HTR-8/SVneo (cell line): ENCODE data around the gene BCL2A1.
"Not testable (repeated sequence)": the region's sequence is repeated elsewhere in the genome, so short reads cannot be mapped to it uniquely, and the experiment has no call there.

ENCODE experiments used
- DNase-seq: peaks from one replicate; pipeline ENCODE4 v3.0.0; 2011; ENCODE audit warnings: low spot score, mixed read lengths; ENCODE audit not compliant: insufficient read length
- FAIRE-seq: peaks from 2 replicates; lab custom pipeline; 2011; peaks lifted over from hg19 to GRCh38; lab: Jason Lieb, UNC

The BCL2A1 gene

DNA sequence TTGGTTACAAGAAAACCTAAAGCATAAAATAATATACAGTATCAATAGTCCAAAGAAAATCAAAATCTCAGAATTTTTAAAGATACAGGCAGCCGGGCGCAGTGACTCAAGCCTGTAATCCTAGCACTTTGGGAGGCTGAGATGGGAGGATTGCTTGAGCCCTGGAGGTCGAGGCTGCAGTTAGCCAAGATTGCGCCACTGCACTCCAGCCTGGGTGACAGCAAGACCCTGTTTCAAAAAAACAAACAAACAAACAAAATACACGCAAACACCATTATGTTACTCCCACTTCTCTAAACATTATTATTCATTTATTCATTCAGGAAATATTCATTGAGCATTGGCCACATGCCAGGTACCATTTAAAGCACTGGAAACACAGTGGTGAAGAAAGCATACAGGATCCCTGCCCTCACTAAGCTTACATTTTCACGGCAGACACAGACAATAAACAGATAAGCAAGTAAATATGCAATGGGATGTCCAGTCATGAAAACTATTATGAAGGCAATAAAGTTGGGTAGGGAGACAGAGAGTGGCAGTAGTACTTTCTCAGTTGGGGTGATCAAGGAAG lies 6.7 kb downstream of the BCL2A1 start:
- DNase-seq (no peak), FAIRE-seq (no peak)

DNA sequence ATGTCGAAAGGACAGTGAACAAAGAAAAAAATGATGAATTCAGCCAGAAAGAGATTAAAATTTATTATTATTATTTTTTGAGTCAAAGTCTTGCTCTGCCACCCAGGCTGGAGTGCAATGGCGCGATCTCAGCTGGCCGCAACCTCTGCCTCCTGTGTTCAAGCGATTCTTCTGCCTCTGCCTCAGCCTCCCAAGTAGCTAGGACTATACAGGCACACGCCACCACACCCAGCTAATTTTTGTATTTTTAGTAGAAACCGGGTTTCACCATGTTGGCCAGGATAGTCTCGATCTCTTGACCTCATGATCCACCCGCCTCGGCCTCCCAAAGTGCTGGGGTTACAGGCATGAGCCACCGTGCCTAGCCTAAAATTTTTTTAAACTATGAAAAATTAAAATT lies 8.1 kb downstream of the BCL2A1 start:
- not testable (repeated sequence) for FAIRE-seq, DNase-seq

DNA sequence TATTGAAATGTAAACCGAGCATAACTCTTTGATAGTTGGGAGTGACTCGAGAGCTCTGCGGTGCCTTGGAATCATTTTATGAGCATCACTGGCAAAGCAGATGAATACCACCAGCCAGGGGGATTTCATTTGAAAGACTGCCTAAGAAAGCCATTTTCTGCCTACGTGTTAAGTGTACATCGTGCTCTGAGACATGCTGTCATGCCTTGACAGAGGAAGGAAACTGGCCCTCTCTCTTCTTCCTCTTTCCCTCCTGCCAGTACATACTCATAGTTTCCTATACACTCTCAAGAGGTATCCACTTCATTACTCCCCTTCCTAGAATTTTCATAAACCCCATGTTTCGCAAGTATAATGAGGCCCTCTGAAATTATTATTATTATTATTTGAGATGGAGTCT lies 8.8 kb downstream of the BCL2A1 start:
- DNase-seq (no peak), FAIRE-seq (no peak)

DNA sequence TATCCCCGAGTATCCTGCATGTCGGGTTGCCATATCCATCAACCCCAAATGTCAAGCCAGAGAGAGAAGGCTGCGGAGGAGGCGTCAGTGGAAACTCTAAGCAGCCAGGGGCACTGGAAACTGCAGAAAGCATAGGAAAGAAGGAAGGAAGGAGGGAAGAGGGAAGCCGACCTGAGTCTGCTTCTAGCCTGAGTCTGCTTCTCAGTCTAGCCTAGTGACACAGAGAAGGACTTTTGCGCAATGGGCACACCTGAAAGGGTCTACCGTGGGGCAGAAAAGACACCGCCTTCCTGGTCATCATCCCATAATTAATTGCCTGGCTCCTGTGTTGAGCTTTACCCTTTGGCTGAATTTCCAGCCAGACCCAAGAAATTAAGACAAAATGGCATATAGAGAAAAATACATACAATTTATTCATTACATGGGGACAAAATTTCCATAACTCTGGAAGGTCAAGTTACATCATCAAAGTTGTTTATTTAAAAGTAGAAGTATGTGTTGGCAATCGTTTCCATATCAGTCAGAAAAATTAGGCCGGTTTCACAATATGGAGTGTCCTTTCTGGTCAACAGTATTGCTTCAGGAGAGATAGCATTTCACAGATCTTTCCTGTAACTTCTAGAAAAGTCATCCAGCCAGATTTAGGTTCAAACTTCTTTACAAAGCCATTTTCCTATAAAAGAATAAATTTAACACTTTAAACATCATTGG lies 10.3 kb downstream of the BCL2A1 start:
- FAIRE-seq = no peak
- no peak for DNase-seq

DNA sequence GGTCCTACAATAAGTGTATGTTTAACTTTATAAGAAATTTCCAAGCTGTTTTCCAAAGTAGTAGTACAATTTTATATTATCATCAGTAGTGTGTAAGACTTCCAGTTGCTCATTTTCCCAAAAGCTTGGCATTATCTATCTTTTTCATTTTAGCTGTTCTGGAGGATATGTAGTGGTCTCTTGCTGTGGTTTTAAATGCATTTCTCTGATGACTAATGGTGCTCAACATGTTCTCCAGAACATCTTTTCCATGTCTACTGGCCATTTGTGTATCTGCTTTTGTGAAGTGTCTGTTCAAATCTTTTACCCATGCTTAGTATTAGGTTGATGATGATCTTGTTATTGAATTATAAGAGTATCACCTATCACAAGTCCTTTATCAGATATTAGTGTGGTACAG lies 13.3 kb downstream of the BCL2A1 start:
- FAIRE-seq (no peak), DNase-seq (no peak)

DNA sequence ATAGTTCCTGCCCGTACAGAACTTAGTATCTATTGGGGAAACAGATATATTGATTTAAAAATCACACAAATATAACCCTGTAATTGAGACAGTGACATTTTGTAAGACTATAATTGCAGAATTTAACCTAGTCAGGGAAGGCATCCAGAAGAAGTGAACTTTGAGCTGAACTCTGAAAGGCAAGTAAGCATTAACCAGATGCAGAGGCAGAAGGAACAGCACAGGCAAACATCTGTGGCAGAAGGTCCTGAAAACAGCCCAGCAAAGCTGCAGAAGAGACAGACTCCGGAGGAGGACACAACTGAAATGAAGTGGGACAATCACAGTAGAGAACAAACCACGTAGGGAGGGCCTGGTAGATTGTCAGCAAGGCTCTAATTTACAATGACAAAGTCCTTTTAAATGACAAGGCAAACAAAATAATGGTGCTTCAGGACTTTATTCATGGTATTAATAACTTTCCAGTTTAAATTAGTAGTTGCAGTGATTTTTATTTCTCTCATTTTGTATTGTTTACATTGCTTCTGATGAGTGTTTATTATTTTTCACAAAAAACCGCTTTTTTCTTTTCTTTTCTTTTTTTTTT lies 14.5 kb downstream of the BCL2A1 start:
- no peak for FAIRE-seq

DNA sequence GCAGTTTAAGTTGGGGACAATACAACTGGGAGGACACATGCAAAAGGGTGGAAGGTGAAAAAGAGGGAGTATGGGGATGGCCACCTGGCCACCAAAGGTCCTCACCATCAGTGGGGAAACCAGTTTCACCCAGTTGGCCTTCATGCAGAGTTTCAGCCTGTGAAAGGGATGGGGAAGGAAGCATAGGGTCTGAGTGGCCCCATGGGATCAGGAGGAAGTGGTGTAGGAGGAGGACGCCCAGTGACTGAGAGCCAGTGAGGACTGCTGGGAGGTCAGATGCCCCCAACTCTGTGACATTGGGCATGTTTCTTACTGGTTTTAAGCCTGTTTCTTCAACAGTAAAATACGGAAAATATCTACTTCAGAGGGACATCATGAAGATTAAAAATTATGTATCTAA lies 16.3 kb downstream of the BCL2A1 start:
- no peak for DNase-seq

More for the DNA sequence above, 14.5 kb downstream of the BCL2A1 start:
- DNase-seq = no peak

DNA sequence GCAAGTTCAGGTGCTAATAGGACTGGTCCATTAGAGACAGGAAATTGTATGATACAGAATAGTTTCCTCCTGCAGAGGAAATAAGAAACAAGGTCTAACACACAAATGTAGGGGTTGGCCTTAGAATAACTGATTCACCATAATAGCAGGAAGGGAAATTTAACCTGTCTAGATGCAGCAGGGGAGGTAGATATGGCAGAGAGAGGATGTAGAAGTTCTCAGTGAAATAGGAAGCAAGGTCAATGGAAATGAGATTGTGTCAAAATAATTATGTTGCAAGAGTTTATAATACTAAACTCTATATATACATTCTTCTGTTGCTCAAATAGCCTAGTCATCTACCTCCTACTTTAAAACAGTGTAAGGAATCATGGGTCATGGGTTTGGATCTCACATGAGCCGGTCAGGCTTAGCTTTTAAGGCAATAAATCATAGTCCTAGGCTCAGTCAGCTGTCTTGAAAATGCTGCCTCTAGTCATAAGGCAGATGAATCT lies 17.0 kb downstream of the BCL2A1 start:
- DNase-seq = no peak
- no peak for FAIRE-seq

More for the DNA sequence above, 16.3 kb downstream of the BCL2A1 start:
- FAIRE-seq = no peak

DNA sequence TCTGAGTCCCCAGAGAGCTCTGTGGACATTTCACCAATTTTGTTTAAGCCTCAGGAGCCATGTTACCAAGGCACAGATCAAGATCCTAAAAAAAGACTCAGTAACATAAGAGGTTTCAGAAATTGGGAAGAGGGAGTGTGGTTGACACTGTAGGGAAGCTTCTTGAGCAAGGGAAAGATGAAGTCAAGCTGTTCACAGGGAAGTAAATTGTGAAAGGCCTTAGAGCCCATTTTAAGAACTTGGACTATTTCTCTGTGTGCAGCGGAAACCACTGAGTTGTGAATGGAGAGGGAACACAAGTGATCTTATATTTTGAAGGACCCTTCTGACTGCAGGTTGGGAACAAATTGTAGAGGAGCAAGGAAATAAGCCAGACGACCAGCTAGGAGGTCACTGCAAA lies 18.7 kb downstream of the BCL2A1 start:
- DNase-seq (no peak), FAIRE-seq (no peak)

DNA sequence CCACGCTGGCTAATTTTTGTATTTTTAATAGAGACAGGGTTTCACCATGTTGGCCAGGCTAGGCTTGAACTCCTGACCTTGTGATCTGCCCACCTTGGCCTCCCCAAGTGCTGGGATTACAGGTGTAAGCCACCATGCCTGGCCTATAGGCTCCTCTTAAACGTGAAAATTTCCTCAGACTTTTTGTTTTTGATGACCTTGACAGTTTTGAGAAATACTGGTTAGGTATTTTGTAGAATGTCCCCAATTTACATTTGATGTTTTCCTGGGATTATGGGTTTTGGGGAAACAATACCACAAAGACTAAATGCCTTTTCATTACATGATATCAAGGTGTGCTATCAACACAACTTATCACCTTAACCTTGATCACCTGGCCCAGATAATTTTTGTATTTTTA lies 20.7 kb downstream of the BCL2A1 start:
- FAIRE-seq (no peak), DNase-seq (no peak)

DNA sequence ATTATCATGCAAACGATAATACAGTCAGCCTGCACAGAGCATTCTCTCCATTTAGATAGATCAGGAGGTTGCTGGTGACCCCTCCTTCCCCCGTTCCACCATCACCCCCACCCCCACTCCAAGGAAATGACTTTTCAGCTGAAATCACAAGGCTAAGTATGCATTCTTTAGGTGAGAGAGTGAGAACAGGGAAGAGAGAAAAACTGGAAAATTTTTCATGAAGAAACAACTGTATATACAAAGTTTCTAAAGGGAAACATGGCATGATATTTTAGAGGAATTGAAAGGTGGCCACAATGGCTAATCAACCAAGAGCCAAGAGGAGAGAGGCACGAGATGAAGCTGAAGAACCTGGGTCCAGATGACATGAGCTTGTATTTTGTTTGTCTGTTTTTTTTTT lies 22.2 kb downstream of the BCL2A1 start:
- DNase-seq (no peak), FAIRE-seq (no peak)

DNA sequence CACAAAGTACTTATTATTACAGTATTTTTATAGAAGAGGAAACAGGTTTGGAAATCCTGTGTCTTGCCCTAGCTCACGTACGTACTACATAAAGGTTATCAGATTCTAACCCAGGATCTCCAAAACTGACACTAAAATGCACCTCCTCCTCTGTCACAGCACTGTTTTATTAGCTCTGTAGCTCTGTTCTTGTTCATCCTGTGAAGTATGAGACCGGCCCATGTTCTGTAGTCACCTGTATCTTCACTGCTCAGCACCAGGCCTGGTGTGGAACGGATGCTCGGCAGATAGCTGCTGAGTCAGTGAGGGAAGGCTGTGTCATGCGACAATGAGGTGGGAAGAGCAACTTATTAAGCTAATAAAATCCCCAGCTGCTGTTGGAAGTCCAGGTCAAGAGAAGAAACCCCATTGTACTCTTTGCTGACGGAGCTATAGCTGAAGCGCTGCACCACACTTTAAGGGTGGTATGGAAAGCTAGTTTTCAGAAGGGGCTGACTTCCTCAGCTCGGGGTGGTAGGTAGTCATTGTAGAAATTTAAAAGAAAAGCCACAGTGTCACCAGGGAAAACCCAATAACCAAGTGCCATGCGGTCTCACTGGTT lies 22.8 kb downstream of the BCL2A1 start:
- DNase-seq (no peak), FAIRE-seq (no peak)

DNA sequence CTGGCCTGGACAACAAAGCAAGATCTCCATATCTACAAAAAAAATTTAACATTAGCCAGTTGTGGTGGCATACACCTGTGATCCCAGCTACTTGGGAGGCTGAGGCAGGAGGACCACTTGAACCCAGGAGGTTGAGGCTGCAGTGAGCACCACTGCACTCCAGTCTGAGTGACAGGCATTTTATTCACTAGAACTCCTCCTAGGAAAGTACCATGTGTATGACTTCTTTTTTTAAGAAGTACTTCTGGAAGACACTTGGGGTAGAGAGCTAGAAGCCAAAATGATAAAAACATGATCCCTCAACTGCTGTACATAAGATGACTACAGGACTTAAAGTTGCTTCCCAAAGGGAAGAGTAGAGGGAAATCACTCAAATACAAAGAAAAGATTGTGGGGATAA lies 24.0 kb downstream of the BCL2A1 start:
- DNase-seq (no peak), FAIRE-seq (no peak)

DNA sequence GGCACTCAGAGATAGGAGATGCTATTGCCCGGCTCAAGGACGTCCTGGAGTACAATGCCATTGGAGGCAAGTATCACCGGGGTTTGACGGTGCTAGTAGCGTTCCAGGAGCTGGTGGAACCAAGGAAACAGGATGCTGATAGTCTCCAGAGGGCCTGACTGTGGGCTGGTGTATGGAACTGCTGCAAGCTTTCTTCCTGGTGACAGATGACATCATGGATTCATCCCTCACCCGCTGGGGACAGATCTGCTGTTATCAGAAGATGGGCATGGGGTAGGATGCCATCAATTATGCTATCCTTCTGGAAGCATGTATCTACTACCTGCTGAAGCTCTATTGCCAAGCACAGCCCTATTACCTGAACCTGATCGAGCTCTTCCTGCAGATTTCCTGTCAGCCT lies 26.4 kb downstream of the BCL2A1 start:
- no peak for DNase-seq
- no peak for FAIRE-seq

DNA sequence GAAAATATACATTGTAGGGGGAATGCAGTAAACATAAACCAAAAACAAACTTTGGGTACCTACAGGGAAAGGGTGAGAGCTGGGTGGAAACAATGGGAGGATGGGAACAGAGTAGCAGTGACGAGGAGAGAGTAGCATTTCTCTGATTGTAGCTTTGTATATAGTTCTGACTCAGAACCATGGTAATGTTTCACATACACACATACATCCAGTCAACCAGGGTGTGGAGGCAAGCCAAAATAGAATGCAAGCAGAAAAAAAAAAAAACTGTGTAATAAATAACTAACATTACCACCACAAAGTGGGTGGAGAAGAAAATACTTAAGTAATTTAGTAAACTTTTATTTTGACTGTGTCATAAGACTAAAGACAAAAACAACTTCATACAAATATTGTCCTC lies 27.2 kb downstream of the BCL2A1 start:
- no peak for FAIRE-seq
- no peak for DNase-seq

DNA sequence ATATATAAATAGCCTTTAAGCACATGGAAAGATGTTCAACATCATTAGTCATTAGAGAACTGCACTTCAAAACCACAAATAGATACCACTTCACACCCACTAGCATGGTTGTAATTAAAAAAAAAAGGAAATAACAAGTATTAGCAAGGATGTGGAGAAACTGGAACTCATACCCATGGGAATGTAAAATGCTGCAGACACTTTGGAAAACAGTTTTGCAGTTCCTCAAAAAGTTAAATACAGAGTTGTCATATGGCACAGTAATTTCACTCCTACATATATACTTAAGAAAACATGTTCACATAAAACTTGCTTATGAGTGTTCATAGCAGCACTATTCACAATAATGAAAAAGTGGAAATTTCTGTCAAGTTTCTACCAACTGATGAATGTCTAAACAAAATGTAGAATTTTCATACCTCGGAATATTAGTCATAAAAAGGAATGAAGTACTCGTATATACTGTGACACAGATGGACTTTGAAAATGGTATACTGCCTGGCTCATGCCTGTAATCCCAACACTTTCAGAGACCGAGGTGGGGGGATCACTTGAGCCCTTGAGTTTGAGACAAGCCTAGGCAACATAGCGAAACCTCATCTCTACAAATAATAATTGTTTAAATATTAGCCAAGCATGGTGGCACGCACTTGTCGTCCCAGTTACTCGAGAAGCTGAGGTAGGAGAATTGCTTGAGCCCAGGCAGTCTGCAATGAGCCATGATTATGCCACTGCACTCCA lies 28.1 kb downstream of the BCL2A1 start:
- FAIRE-seq (no peak), DNase-seq (no peak)

DNA sequence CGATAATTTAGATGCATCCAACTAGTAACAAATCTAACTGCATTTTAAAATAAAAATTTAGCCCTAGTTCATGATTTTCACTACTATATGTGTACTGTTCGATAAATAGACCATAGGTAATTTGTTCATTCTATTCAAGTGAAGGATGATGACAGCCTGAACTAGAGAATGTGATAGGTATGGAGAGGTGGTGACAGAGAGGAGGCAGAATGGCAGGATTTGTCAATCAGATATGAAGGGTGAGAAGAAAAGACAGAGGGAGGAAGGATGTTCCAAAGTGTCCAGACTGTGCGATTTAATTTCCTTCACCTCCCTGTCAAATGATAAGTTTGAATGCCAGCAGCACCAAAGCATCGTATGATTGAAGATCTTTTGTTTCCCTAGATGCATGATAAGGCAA lies 31.6 kb downstream of the BCL2A1 start:
- FAIRE-seq = no peak
- no peak for DNase-seq

DNA sequence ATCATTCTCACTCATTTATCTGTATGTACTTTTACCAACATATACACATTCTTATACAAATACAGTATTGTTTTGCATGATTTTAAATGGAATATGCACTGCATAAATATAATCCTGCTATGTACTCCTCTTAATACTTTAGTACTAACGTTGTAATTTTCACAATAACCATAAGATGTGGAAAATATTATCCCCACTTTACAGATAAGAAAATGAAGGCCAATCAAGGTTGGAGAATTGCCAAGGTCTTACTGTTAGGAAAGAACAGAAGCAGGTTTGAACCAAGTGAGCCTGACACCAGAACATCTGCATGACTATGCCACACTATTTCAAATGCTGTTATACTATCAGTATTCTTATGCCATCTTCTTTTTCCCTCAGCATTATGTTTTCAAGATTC lies 32.9 kb downstream of the BCL2A1 start:
- FAIRE-seq = no peak

DNA sequence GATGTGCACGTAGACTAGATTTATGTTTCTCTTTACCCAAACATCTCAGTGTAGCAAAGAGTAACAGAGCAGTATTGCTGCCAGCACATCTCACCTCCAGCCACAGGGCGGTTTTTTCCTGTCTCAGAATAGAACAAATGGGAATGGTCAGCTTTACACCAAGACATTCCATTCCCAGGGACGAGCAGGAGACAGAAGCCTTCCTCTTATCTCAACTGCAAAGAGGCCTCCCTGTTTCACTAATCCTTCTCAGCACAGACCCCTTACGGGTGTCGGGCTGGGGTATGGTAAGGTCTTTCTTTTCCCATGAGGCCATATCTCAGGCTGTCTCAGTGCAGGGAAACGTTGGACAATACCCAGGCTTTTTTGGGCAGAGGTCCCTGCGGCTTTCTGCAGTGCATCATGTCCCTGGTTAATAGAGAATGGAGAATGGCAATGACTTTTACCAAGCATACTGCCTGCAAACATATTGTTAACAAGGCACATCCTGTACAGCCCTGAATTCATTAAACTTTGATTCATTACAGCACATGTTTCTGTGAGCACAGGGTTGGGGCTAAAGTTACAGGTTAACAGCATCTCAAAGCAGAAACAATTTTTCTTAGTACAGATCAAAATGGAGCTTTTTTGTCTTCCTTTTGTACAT lies 35.3 kb downstream of the BCL2A1 start:
- DNase-seq, FAIRE-seq: not testable (repeated sequence)

More for the DNA sequence above, 32.9 kb downstream of the BCL2A1 start:
- no peak for DNase-seq

DNA sequence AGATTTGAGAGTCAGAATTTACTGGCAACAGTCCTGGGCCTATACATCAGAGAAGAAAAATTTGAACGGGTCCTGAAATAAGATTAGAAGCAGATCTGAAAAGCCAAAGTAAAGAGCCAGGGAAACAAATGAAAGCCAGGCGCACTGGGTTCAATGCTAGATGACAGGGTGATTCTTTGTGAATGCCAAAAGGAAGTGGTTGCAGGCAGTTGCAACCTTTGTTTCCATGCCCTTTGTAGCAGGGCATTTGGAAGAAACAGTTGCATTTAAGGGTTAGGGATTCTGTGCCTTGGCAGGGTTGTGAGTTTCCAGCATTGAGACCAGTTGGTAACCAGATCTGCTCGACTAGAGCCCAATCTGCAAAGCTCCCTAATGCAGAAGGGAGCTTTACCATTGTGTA lies 37.8 kb downstream of the BCL2A1 start:
- no peak for FAIRE-seq
- no peak for DNase-seq
